ENCODE data around the gene FAM193B.

FAM193B gene

DNA sequence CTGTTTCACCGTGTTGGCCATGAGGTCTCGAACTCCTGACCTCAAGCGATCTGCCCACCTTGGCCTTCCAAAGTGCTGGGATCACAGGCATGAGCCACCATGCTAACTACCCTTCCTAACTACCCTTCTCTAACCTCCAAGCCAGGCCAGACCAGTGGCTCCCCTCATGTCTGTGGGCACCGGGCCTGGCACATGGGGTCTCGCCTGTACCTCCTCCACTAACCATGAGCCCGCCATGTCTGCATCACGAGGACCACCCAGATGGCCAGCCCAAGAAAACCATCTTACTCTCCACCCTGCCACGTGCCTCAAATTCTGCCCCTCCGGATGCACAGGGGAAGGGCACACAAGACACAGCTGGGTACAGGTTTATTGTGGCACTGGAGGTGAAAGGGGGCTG lies 71.3 kb downstream of the FAM193B start:
- H3K4me1 ChIP-seq (ENCODE audit: low read length): peaks cover 17% of the 10 kb centered on the region
- H3K9me3 ChIP-seq (ENCODE audit: insufficient read depth, low read length): no peaks in the 10 kb centered on the region
- no peak overlapping the region for H3K4me2 ChIP-seq (ENCODE audit: low read length)
- no peak overlapping the region for H2AFZ ChIP-seq (ENCODE audit: low read depth, low read length)
- H3K9ac ChIP-seq (ENCODE audit: low read length): no peak overlapping the region
- H3K27ac ChIP-seq (ENCODE audit: low read length): no peak overlapping the region
- H4K20me1 ChIP-seq (ENCODE audit: insufficient read depth, low read length): no peaks in the 10 kb centered on the region
- TF ChIP-seq, protein P1, sequence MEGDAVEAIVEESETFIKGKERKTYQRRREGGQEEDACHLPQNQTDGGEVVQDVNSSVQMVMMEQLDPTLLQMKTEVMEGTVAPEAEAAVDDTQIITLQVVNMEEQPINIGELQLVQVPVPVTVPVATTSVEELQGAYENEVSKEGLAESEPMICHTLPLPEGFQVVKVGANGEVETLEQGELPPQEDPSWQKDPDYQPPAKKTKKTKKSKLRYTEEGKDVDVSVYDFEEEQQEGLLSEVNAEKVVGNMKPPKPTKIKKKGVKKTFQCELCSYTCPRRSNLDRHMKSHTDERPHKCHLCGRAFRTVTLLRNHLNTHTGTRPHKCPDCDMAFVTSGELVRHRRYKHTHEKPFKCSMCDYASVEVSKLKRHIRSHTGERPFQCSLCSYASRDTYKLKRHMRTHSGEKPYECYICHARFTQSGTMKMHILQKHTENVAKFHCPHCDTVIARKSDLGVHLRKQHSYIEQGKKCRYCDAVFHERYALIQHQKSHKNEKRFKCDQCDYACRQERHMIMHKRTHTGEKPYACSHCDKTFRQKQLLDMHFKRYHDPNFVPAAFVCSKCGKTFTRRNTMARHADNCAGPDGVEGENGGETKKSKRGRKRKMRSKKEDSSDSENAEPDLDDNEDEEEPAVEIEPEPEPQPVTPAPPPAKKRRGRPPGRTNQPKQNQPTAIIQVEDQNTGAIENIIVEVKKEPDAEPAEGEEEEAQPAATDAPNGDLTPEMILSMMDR (IDR thresholded peaks at IDR 0.05; ENCODE audit: low read depth, low read length): no peak
- TF ChIP-seq EZH2phosphoT487 (IDR thresholded peaks at IDR 0.05; ENCODE audit: low read depth): no peak
- no peaks in the 10 kb centered on the region for H3K27me3 ChIP-seq (ENCODE audit: low read depth, low read length)
- no peaks in the 10 kb centered on the region for H3K36me3 ChIP-seq (replicated peaks; ENCODE audit: low read depth, low read length)
- H3K79me2 ChIP-seq (ENCODE audit: low read length): no peaks in the 10 kb centered on the region
- no peak overlapping the region for H3K4me3 ChIP-seq (ENCODE audit: low read length)

- Histone ChIP-seq H3K27ac (ENCODE audit: low read length) (no peak overlapping the region), H2AFZ (ENCODE audit: low read depth, low read length) (no peak overlapping the region)
Measured at GRCh38 chr5:177482359-177482795, 72.0 kb downstream of the FAM193B start.

GRCh38 chr5:177479774-177480173 lies 74.6 kb downstream of the FAM193B start:
- Histone ChIP-seq H3K27ac (ENCODE audit: low read length) (no peak overlapping the region), H3K36me3 (replicated peaks; ENCODE audit: low read depth, low read length) (no peaks in the 10 kb centered on the region), H2AFZ (ENCODE audit: low read depth, low read length) (no peak overlapping the region), H3K4me2 (ENCODE audit: low read length) (peak overlapping the region; percentile 48; the same call in 1 of the 2 replicates), H4K20me1 (ENCODE audit: insufficient read depth, low read length) (no peaks in the 10 kb centered on the region), H3K4me1 (ENCODE audit: low read length) (peaks cover 17% of the 10 kb centered on the region), H3K4me3 (ENCODE audit: low read length) (no peak overlapping the region), H3K79me2 (ENCODE audit: low read length) (no peaks in the 10 kb centered on the region), H3K27me3 (ENCODE audit: low read depth, low read length) (no peaks in the 10 kb centered on the region), H3K9ac (ENCODE audit: low read length) (no peak overlapping the region), H3K9me3 (ENCODE audit: insufficient read depth, low read length) (no peaks in the 10 kb centered on the region)
- TF ChIP-seq EZH2phosphoT487 (IDR thresholded peaks at IDR 0.05; ENCODE audit: low read depth): no peak
- TF ChIP-seq, protein P1 (IDR thresholded peaks at IDR 0.05; ENCODE audit: low read depth, low read length): no peak

More at GRCh38 chr5:177482359-177482795, 72.0 kb downstream of the FAM193B start:
- TF ChIP-seq, protein P1 (IDR thresholded peaks at IDR 0.05; ENCODE audit: low read depth, low read length): no peak
- no peak for TF ChIP-seq EZH2phosphoT487 (IDR thresholded peaks at IDR 0.05; ENCODE audit: low read depth)
- H4K20me1 ChIP-seq (ENCODE audit: insufficient read depth, low read length): no peaks in the 10 kb centered on the region
- H3K4me1 ChIP-seq (ENCODE audit: low read length): peaks cover 17% of the 10 kb centered on the region
- no peaks in the 10 kb centered on the region for H3K27me3 ChIP-seq (ENCODE audit: low read depth, low read length)
- H3K36me3 ChIP-seq (replicated peaks; ENCODE audit: low read depth, low read length): no peaks in the 10 kb centered on the region
- H3K9ac ChIP-seq (ENCODE audit: low read length): no peak overlapping the region
- H3K4me2 ChIP-seq (ENCODE audit: low read length): no peak overlapping the region
- no peak overlapping the region for H3K4me3 ChIP-seq (ENCODE audit: low read length)
- H3K9me3 ChIP-seq (ENCODE audit: insufficient read depth, low read length): no peaks in the 10 kb centered on the region
- H3K79me2 ChIP-seq (ENCODE audit: low read length): no peaks in the 10 kb centered on the region

DNA sequence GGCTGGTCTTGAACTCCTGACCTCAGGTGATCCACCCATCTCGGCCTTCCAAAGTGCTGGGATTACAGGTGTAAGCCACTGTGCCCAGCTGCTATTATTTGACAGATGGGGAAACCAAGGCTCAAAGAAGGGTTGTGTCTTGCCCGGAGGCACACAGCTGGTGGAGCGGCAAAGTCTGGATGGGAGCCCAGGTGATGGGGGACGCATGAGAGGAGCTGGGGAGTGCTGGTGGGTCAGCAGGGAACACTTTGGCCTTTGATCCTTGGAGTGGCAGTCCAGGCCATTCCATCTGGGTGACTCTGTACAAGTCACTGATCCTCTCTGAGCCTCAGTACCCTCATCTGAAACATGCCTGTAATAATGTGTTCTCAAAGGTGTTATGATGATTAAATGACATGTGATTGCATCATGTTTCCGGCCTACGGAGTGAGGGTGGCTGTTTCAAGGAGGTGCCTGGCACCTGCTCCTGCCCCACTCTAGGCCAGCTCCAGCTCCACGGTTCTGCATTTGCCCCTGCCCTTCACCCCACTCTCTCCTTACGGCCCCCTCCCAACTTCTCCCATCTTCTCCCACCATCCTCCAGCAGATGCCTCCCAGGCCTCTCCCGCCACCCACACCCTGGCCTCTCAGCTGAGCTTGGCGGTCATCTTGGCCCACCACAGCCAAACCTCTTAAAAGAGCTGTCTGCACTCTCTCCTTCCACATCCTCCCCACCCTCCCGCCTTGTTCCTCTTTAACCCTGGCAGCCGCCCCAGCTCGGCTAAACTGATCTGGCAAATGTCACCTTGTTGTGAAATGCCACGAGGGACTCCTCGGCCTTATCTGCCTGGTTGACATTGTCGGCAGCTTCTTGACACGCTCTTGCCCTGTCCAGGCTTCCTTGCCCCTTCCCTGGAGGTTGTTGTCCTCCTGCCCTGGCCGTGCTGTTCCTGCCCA lies 75.4 kb downstream of the FAM193B start:
- no peaks in the 10 kb centered on the region for H3K79me2 ChIP-seq (ENCODE audit: low read length)
- H3K9ac ChIP-seq (ENCODE audit: low read length): peak overlapping the region; percentile 2; the same call in 1 of the 2 replicates
- peaks cover 20% of the 10 kb centered on the region for H3K4me1 ChIP-seq (ENCODE audit: low read length)
- peak overlapping the region; percentile 48 for H3K4me2 ChIP-seq (ENCODE audit: low read length)
- no peaks in the 10 kb centered on the region for H3K36me3 ChIP-seq (replicated peaks; ENCODE audit: low read depth, low read length)
- H3K27me3 ChIP-seq (ENCODE audit: low read depth, low read length): peaks cover 3% of the 10 kb centered on the region; the same call in 1 of the 2 replicates
- H4K20me1 ChIP-seq (ENCODE audit: insufficient read depth, low read length): no peaks in the 10 kb centered on the region
- no peak overlapping the region for H3K4me3 ChIP-seq (ENCODE audit: low read length)
- TF ChIP-seq, protein P1 (IDR thresholded peaks at IDR 0.05; ENCODE audit: low read depth, low read length): no peak
- no peak for TF ChIP-seq EZH2phosphoT487 (IDR thresholded peaks at IDR 0.05; ENCODE audit: low read depth)
- peak overlapping the region; percentile 2; the same call in 1 of the 2 replicates for H3K27ac ChIP-seq (ENCODE audit: low read length)
- no peaks in the 10 kb centered on the region for H3K9me3 ChIP-seq (ENCODE audit: insufficient read depth, low read length)
- peak overlapping the region; percentile 16; the same call in 1 of the 2 replicates for H2AFZ ChIP-seq (ENCODE audit: low read depth, low read length)
